A549 treated with AZD9567 at 1 μM for 4 hours (cell line): Measurements from ENCODE around the gene VSIG8. TPM values are rescaled to one million over a fixed set of nuclear protein-coding genes. Genes with fewer than 3 reads are reported as not detected.

Experiments used
- total RNA-seq: library from RNA; stranded (reverse); fragments of 200-300 nt; extraction: Qiagen RNA extraction; gene quantifications from 5 replicates; pipeline ENCODE4 v1.2.3, GENCODE V29; 2022; ENCODE audit not compliant: insufficient read depth

Gene VSIG8
- total RNA-seq = 0.05 to 0.06 TPM (median 0.06 TPM) in 3 of 5 replicates, not detected in the others

GRCh38 chr1:159862557-159862956 lies at the start of gene VSIG8:
VSIG8 (minus strand) TSS chr1:159862657; CDS start chr1:159862521, 136 bp downstream.

DNA sequence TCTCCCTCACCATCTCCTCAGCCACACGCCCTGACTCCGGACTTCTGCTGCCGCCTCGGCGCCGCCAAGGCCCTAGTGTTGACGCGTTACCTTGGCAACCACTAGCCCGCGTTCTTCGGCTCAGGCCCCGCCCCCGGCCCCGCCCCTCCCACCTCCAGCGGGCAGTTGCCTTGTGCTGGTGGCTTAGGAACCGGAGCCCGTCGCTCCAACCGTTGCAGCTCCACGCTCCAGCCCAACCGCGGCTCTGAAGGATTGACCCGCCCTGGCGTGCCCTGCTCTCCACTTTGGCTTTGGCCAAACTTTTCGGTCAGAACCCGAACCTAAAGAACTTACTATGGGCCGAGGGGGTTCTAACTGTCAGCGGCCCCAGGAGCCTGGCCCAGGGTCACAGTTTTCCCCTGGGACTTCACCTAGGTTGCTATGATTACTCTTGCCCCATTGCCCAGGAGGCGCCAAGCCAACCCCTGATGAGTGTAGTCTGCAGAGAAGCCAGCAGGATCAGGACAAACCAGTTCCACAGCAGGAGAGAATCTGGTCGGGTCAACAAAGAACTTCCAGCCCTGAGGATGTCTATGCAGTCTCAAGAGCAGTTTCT lies 37.7 kb upstream of the VSIG8 start, which contains the start of gene CFAP45:
Gene CFAP45 (minus strand): TSS at position 80 of the 595 bp plus-strand sequence. CDS start 67 bp downstream, at position 13.

GRCh38 chr1:159826441-159827101 lies 35.9 kb downstream of the VSIG8 start, which contains the start of gene SLAMF8:
SLAMF8 (plus strand) TSS chr1:159826873; CDS start chr1:159826899, 26 bp downstream.

Other genes with a start within 250 kb of the VSIG8 start
- gene CRP, start 148.1 kb downstream of the VSIG8 start, total RNA-seq = not detected in 5 replicates
- gene DUSP23, start 81.7 kb downstream of the VSIG8 start, total RNA-seq = 64.8 to 75.6 TPM (median 74.8 TPM) in 5 replicates
- gene FCRL6, start 60.3 kb downstream of the VSIG8 start, total RNA-seq = not detected in 5 replicates
- gene SLAMF8, start 35.8 kb downstream of the VSIG8 start, total RNA-seq = 0.05 to 0.11 TPM (median 0.09 TPM) in 3 of 5 replicates, not detected in the others
- 0.56 to 1.1 TPM (median 0.88 TPM) in 4 of 5 replicates, not detected in the other for gene CFAP45, start 37.5 kb upstream of the VSIG8 start, total RNA-seq
- gene TAGLN2, start 62.9 kb upstream of the VSIG8 start, total RNA-seq = 979 to 1,012 TPM (median 1,008 TPM) in 5 replicates
- 0.13 to 0.21 TPM (median 0.18 TPM) in 4 of 5 replicates, not detected in the other for gene IGSF9, start 83.0 kb upstream of the VSIG8 start, total RNA-seq
- gene SLAMF9, start 91.6 kb upstream of the VSIG8 start, total RNA-seq = 0.22 to 0.34 TPM (median 0.25 TPM) in 4 of 5 replicates, not detected in the other
- 3.7 to 4.7 TPM (median 4.3 TPM) in 5 replicates for gene PIGM, start 169.3 kb upstream of the VSIG8 start, total RNA-seq
- not detected in 5 replicates for gene KCNJ10, start 207.5 kb upstream of the VSIG8 start, total RNA-seq
- not detected in 5 replicates for gene KCNJ9, start 218.9 kb upstream of the VSIG8 start, total RNA-seq
- gene IGSF8, start 236.0 kb upstream of the VSIG8 start, total RNA-seq = 5.3 to 10.7 TPM (median 10.2 TPM) in 5 replicates